HG03280 (cell line): ENCODE results near the gene CPT1B.

ENCODE experiments used
- ATAC-seq: cut with Tn5 transposase; IDR thresholded peaks from one replicate; pipeline ENCODE4 v1.9.1; 2021; ENCODE audit warnings: mild to moderate bottlenecking, moderate library complexity; ENCODE audit not compliant: unreplicated experiment

Gene CPT1B

GRCh38 chr22:50571264-50572175 lies 6.7 kb downstream of the CPT1B start:
- no peak for ATAC-seq

GRCh38 chr22:50570861-50571260 lies 7.4 kb downstream of the CPT1B start:
- ATAC-seq: no peak

DNA sequence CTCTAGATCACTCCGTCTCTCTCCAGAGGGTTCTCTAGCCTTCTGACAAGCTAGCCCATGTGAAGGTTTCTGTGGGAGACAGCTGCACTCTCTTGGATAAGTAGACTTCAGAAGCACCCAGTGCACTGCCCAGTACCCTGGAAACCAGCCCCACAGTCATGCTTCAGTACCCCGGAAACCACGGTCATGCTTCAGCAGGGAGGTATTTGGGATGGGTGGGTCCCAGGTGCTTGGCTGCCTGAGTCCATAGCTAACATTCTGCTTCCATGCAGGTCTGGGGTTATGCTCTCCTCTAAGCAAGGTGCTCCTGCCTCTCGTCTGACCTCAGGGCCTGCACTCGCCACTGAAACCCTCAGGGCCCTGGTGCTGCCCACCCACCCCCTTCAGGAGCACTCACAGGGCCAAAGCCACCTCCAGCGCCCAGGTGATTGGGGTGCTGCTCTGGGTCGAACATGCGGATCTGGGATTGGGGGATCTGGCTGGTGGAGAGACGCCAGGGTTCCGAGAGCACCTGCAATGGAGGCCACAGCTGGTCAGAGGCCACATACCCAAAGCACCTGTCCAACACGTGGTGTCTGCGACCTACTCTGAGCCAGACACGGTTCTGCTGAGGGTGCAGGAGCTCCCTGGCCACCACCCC lies 8.2 kb downstream of the CPT1B start:
- no peak for ATAC-seq

DNA sequence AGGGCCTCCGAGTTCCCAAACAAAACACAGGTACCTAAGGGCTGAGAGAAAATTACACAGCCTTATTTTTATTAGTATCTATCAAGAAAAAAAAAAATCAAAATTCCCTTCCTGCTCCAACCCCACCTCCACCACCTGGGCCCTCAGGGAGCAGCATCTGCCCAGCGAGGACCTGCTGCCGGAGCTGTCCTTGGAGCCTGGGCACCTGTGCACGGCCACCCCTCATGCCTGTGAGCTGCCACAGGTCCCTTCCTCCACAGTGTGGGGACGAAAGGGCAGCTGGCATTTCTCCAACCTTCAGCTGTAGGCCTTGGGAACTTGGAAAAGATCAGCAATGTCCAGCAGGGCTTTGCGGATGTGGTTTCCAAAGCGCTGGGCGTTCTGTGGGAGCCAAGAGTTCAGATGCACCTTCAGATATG lies 9.2 kb downstream of the CPT1B start:
- ATAC-seq: no peak

DNA sequence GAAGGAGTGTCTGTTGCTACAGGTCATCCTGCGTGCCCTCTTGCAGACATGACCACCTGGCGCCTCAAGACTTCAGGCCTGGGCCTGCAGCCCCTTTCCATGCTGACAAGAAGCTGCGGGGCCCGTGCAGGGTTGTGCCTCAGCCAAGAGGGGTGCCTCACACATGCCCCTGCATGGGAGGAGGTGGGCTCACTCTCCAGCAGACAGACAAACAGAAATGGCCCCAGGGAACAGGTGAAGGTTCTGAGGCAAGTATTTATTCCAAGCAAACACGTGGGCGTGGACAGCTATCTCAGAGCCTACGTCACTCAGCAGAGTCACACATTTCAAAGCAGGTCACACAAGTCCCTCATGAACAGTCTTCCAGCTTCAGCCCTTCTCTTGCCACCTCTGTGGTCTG lies 9.6 kb downstream of the CPT1B start:
- no peak for ATAC-seq

DNA sequence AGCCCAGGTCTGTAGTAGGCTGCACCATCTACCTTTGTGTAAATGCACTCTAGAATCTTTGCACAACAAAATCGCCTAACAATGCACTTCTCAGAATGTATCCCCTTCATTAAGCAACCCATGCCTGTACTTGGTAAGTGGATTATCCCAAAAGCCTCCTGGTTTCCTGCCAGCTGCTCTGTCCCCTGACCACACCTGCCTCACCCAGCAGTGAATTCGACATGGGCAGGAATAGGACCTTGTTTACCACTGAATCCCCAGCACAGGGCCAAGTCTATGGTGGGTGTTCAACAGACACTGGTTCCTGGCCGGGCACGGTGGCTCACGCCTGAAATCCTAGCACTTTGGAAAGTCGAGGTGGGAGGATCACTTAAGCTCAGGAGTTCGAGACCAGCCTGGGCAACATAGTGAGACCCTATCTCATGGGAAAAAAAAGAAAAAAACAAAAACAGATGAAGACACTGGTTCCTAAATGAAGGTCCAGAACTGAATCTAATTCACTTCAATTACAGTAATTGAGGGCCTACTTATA lies 10.4 kb downstream of the CPT1B start:
- ATAC-seq: no peak

DNA sequence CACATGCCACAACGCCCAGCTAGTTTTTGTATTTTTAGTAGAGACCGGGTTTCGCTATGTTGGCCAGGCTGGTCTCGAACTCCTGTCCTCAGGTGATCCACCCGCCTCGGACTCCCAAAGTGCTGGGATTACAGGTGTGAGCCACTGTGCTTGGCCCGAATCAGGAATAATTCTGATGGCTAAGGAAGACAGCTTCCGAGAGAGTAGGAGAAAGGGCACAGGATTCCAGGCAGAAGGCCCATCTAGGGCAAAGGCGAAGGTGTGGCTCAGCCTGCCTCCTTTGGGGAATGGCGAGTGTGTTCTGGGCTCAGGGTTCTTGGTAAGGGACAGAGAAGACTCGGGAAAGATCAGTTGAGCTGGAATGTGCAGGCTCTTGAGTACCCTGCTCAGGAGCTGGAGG lies 13.9 kb downstream of the CPT1B start:
- no peak for ATAC-seq

DNA sequence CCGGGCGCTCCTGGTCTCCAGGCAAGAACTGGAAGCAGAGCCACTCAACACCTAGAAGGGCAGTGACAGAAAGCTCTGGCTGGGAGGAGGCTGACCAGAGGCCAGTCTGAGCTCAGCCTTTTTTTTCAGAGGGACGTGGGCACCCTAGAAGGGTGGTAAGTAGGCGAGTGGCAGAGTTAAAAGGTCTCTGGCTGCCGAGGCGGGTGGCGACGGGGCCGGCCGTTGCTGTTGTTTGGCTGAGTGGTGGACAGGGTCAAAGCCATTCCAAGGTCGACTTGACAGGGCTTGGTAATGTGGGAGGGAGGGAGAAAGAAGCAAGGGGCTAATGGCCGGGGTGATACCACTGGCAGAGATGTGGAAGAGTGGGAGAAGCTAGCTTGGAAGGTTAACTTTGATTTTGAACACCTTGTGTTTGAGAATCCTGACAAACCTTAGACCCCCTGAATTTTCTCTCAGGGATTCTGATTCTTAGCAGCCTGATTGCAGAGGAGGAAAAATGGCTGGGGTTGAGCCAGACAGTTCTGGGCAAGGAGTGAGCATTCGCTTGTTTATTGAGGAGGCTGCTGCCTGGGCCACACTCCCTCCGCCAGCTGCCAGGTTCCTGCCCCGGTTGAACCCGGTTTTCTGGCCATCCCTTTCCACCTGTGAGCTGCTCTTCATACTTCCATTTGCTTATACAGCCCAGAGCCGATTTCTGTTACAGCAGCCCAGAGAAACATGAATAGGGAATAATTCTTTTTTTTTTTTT lies 14.6 kb downstream of the CPT1B start:
- no peak for ATAC-seq

GRCh38 chr22:50562523-50563412 lies 15.5 kb downstream of the CPT1B start, which contains the start of gene SYCE3:
TSS of gene SYCE3 (minus strand) at chr22:50562919. CDS start at chr22:50556405, 6,514 bp downstream.
- ATAC-seq: peak; percentile 90

DNA sequence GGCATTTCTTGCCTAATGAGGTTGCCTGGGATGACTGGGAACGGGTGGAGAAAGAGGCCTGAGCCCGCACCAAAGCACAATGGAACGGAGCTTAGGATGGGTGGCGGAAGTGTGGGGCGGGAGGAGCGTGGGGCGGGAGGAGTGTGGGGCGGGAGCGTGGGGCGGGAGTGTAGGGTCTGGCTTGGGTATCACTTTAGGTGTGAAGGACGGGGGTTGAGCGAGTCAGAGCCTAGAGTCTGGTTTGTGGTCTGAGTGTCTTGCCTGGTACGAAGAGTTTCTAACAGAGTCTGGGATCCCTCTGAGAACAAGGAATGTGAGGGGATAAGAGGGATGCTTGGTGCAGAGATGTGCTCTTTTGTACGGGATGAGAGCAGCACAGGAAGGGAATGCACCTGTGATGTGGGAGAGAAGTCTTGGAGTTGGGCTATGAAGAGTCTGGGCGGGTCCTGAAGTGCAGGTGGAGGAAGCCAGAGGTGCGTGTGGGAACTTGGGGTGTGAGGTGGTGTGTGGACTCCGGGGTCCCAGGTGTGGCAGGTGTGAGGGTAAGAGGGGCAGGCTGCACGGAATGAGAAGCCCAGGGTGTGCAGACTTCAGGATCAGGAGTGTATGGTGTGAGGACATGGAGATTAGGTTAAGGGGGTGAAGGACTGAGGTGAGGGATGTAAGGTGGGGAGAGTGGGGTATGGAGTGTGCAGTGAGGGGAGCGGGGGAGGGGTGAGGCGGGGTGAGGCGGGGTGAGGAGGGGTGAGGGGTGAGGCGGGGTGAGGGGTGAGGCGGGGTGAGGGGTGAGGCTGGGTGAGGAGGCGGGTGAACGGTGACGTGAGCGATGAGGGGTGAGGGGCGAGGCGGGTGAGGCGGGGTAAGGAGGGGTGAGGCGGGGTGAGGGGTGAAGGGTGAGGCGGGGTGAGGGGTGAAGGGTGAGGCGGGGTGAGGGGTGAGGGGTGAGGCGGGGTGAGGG lies 16.5 kb downstream of the CPT1B start:
- no peak for ATAC-seq

GRCh38 chr22:50560034-50560433 lies 18.2 kb downstream of the CPT1B start:
- no peak for ATAC-seq

DNA sequence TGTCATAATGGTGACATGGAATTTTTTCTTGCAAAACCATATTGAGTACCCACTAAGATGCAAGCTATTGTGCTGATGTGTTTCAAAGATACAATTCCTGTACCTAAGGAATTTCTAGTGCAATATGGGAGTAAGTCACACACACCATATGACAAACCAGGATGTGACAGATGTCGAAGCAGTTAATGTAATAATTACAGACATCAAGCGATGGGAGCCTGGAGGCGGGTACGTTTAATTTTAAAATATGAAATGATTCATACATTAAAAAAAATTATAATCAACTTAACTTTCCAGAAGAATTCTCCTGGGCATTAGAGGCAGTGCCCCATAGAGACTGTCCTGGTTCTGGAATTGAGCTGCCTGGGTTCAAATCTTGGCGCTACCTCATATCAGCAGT lies 21.5 kb downstream of the CPT1B start:
- ATAC-seq: no peak

GRCh38 chr22:50553310-50553709 lies 24.9 kb downstream of the CPT1B start:
- no peak for ATAC-seq

GRCh38 chr22:50551160-50551752 lies 27.0 kb downstream of the CPT1B start:
- no peak for ATAC-seq

- ATAC-seq: no peak
Observed at GRCh38 chr22:50550395-50550794, 27.8 kb downstream of the CPT1B start.

- no peak for ATAC-seq
Observed at GRCh38 chr22:50548921-50549790, 29.1 kb downstream of the CPT1B start.

- no peak for ATAC-seq
Observed at GRCh38 chr22:50548040-50548920, 29.9 kb downstream of the CPT1B start.
